ENCODE data around the gene SELENOW. TPM values are rescaled to one million over a fixed set of nuclear protein-coding genes. Genes with fewer than 3 reads are reported as not detected.
A peak's percentile ranks its signal among the peaks of the same experiment; 100 is the strongest.
"Not testable (repeated sequence)": the region's sequence is repeated elsewhere in the genome, so short reads cannot be mapped to it uniquely, and the experiment has no call there.

Gene SELENOW
- polyA plus RNA-seq, 1 donor, result 190 TPM

DNA sequence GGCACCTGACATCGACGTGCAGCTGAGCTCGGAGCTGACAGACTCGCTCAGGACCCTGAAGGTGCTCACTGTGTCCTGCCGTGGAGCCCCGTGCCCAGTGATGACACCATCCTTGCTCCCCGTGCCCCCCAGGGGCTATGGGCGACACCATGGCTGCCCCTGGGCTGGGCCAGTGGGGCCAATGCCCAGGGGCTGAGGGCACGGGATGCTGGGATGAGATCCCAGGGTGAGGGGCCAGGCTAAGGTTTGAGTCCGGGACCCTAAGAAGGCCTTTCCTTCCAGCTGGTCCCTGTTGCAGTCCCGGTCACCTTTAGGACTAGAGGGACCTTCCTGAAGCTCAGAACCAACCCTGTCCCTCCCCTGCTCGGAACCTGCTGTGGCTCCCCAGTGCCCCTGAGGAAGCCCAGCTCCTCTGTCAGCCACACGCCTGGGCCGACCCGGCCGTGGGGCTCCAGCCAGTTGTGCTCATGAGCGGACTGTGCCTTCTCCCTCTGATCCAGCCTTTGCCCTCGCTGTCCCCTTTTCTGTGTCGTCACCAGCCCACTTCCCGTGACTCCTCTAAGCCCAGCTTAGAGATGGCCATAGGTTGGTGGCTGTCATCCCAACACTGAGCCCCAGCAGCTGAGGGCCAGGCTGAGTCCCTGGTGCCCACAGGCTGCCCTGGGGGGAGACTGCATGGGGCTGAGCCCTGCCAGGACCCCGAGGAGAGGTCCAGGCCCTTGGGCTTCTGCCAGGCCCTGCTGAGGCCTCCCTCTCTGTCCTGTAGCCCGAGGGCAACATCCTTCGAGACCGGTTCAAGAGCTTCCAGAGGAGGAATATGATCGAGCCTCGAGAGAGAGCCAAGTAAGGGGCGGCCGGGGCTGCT, 22.5 kb upstream of the SELENOW start:
- Histone ChIP-seq H3K4me1 (ENCODE audit: control insufficient read depth, insufficient read depth, low read length) (peaks cover 16% of the 10 kb centered on the region), H3K27me3 (ENCODE audit: control insufficient read depth, insufficient read depth, low read length) (no peaks in the 10 kb centered on the region), H3K9me3 (ENCODE audit: control insufficient read depth, low read depth, low read length) (no peaks in the 10 kb centered on the region), H3K4me3 (ENCODE audit: low read length) (no peak overlapping the region), H3K27ac (ENCODE audit: low read length) (no peak overlapping the region), H3K36me3 (ENCODE audit: control insufficient read depth, insufficient read depth, low read length) (peaks cover 64% of the 10 kb centered on the region)
- whole genome bisulfite sequencing (ENCODE audit: insufficient coverage, low lambda C conversion rate), result no CpG with 5 or more reads among the region's 28 CpGs
- no peak for DNase-seq

DNA sequence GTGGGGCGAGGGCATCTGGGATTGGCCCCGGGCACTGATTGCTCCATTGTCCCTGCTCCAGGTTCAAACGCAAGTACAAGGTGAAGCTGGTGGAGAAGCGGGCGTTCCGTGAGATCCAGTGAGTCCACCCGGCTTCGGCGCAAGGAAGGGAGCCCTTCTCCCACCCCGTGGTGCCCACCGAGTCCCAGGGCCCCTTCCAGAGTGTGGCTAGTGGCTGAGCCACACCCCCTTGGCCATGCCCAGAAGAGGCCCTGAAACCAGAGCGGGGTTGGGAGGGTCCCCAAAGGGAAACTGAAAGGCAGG, 21.9 kb upstream of the SELENOW start:
- peaks cover 59% of the 10 kb centered on the region for H3K36me3 ChIP-seq (ENCODE audit: control insufficient read depth, insufficient read depth, low read length)
- WGBS (ENCODE audit: insufficient coverage, low lambda C conversion rate), result no CpG with 5 or more reads among the region's 12 CpGs
- H3K27me3 ChIP-seq (ENCODE audit: control insufficient read depth, insufficient read depth, low read length), result no peaks in the 10 kb centered on the region
- H3K9me3 ChIP-seq (ENCODE audit: control insufficient read depth, low read depth, low read length), result no peaks in the 10 kb centered on the region
- H3K4me3 ChIP-seq (ENCODE audit: low read length), result no peak overlapping the region
- no peak for DNase-seq
- H3K27ac ChIP-seq (ENCODE audit: low read length), result peak overlapping the region; percentile 77
- H3K4me1 ChIP-seq (ENCODE audit: control insufficient read depth, insufficient read depth, low read length), result peaks cover 16% of the 10 kb centered on the region

GRCh38 chr19:47756953-47757608, 21.4 kb upstream of the SELENOW start:
- Histone ChIP-seq H3K9me3 (ENCODE audit: control insufficient read depth, low read depth, low read length) (no peaks in the 10 kb centered on the region), H3K27ac (ENCODE audit: low read length) (peak overlapping the region; percentile 77), H3K4me1 (ENCODE audit: control insufficient read depth, insufficient read depth, low read length) (peaks cover 16% of the 10 kb centered on the region), H3K36me3 (ENCODE audit: control insufficient read depth, insufficient read depth, low read length) (peaks cover 56% of the 10 kb centered on the region), H3K27me3 (ENCODE audit: control insufficient read depth, insufficient read depth, low read length) (no peaks in the 10 kb centered on the region), H3K4me3 (ENCODE audit: low read length) (no peak overlapping the region)
- WGBS (ENCODE audit: insufficient coverage, low lambda C conversion rate), result no CpG with 5 or more reads among the region's 22 CpGs
- DNase-seq, result peak; percentile 62 to 75

GRCh38 chr19:47757617-47758442, 20.7 kb upstream of the SELENOW start:
- H3K4me3 ChIP-seq (ENCODE audit: low read length), result no peak overlapping the region
- no peaks in the 10 kb centered on the region for H3K9me3 ChIP-seq (ENCODE audit: control insufficient read depth, low read depth, low read length)
- H3K36me3 ChIP-seq (ENCODE audit: control insufficient read depth, insufficient read depth, low read length), result peaks cover 48% of the 10 kb centered on the region
- no peaks in the 10 kb centered on the region for H3K27me3 ChIP-seq (ENCODE audit: control insufficient read depth, insufficient read depth, low read length)
- peak overlapping the region; percentile 77 for H3K27ac ChIP-seq (ENCODE audit: low read length)
- peaks cover 16% of the 10 kb centered on the region for H3K4me1 ChIP-seq (ENCODE audit: control insufficient read depth, insufficient read depth, low read length)
- 0% methylated on average over 1 of the region's 14 CpGs for WGBS (ENCODE audit: insufficient coverage, low lambda C conversion rate)
- peak in 1 of 2 donors; percentile 72 for DNase-seq

DNA sequence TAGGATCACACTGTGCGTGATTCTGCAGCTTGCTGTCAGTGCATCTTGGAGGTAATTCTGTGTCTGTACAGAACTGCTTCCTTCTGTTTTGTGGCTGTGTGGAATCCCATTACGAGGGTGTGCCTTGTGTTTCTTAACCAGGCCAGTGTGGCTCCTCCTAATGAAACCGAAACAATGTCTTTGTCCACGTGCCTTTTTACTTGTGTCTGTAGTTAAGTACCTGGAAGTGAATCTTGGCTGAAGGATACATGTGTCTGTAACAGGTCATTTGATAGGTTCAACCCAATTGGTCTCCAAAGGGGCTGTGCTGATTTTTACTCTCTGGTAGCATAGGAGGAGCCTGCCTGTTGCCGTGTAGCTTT, 20.1 kb upstream of the SELENOW start:
- DNase-seq, result peak; percentile 55 to 87
- no peaks in the 10 kb centered on the region for H3K9me3 ChIP-seq (ENCODE audit: control insufficient read depth, low read depth, low read length)
- peak overlapping the region; percentile 77 for H3K27ac ChIP-seq (ENCODE audit: low read length)
- peaks cover 16% of the 10 kb centered on the region for H3K4me1 ChIP-seq (ENCODE audit: control insufficient read depth, insufficient read depth, low read length)
- peaks cover 45% of the 10 kb centered on the region for H3K36me3 ChIP-seq (ENCODE audit: control insufficient read depth, insufficient read depth, low read length)
- no peak overlapping the region for H3K4me3 ChIP-seq (ENCODE audit: low read length)
- H3K27me3 ChIP-seq (ENCODE audit: control insufficient read depth, insufficient read depth, low read length), result no peaks in the 10 kb centered on the region
- no CpG with 5 or more reads among the region's 5 CpGs for WGBS (ENCODE audit: insufficient coverage, low lambda C conversion rate)

DNA sequence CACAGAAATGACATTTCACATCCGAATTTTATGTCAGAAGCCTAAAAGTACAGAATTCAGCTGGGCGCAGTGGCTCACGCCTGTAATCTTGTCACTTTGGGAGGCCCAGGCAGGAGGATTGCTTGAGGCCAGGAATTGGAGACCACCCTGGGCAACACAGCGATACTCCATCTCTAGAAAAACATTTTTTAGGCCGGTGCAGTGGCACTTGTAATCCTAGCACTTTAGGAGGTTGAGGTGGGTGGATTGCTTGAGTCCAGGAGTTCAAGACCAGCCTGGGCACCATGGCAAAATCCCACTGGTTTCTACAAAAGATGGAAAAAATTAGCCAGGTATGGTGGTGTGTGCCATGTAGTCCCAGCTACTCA, 17.9 kb upstream of the SELENOW start:
- Histone ChIP-seq H3K27me3 (ENCODE audit: control insufficient read depth, insufficient read depth, low read length) (no peaks in the 10 kb centered on the region), H3K4me1 (ENCODE audit: control insufficient read depth, insufficient read depth, low read length) (peaks cover 16% of the 10 kb centered on the region), H3K36me3 (ENCODE audit: control insufficient read depth, insufficient read depth, low read length) (peaks cover 28% of the 10 kb centered on the region), H3K4me3 (ENCODE audit: low read length) (no peak overlapping the region), H3K9me3 (ENCODE audit: control insufficient read depth, low read depth, low read length) (no peaks in the 10 kb centered on the region), H3K27ac (ENCODE audit: low read length) (no peak overlapping the region)
- DNase-seq, result no peak
- no CpG with 5 or more reads among the region's 5 CpGs for WGBS (ENCODE audit: insufficient coverage, low lambda C conversion rate)

GRCh38 chr19:47761566-47761965, 16.9 kb upstream of the SELENOW start:
- H3K4me1 ChIP-seq (ENCODE audit: control insufficient read depth, insufficient read depth, low read length), result peaks cover 16% of the 10 kb centered on the region
- no peak for DNase-seq
- no peaks in the 10 kb centered on the region for H3K27me3 ChIP-seq (ENCODE audit: control insufficient read depth, insufficient read depth, low read length)
- no CpG with 5 or more reads among the region's 5 CpGs for WGBS (ENCODE audit: insufficient coverage, low lambda C conversion rate)
- H3K27ac ChIP-seq (ENCODE audit: low read length), result no peak overlapping the region
- peaks cover 19% of the 10 kb centered on the region for H3K36me3 ChIP-seq (ENCODE audit: control insufficient read depth, insufficient read depth, low read length)
- no peak overlapping the region for H3K4me3 ChIP-seq (ENCODE audit: low read length)
- no peaks in the 10 kb centered on the region for H3K9me3 ChIP-seq (ENCODE audit: control insufficient read depth, low read depth, low read length)

DNA sequence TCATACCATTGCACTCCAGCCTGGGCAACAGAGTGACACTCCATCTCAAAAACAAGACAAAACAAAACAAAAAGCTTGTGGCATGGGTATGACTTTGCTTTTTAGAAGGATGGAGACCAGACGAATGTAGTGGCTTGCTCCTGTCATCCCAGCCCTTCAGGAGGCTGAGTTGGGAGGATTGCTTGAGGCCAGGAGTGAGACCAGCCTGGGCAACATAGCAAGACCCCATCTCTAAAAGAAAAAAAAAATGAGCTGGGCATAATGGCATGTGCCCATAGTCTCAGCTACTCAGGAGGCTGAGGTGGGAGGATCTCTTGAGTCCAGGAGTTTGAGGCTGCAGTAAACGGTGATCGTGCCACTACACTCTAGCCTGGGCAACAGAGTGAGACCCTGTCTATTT, 16.4 kb upstream of the SELENOW start:
- no peak for DNase-seq
- Histone ChIP-seq H3K4me1 (ENCODE audit: control insufficient read depth, insufficient read depth, low read length) (peaks cover 10% of the 10 kb centered on the region), H3K36me3 (ENCODE audit: control insufficient read depth, insufficient read depth, low read length) (peaks cover 13% of the 10 kb centered on the region), H3K4me3 (ENCODE audit: low read length) (no peak overlapping the region), H3K9me3 (ENCODE audit: control insufficient read depth, low read depth, low read length) (no peaks in the 10 kb centered on the region), H3K27me3 (ENCODE audit: control insufficient read depth, insufficient read depth, low read length) (no peaks in the 10 kb centered on the region), H3K27ac (ENCODE audit: low read length) (no peak overlapping the region)
- no CpG with 5 or more reads among the region's 3 CpGs for WGBS (ENCODE audit: insufficient coverage, low lambda C conversion rate)

DNA sequence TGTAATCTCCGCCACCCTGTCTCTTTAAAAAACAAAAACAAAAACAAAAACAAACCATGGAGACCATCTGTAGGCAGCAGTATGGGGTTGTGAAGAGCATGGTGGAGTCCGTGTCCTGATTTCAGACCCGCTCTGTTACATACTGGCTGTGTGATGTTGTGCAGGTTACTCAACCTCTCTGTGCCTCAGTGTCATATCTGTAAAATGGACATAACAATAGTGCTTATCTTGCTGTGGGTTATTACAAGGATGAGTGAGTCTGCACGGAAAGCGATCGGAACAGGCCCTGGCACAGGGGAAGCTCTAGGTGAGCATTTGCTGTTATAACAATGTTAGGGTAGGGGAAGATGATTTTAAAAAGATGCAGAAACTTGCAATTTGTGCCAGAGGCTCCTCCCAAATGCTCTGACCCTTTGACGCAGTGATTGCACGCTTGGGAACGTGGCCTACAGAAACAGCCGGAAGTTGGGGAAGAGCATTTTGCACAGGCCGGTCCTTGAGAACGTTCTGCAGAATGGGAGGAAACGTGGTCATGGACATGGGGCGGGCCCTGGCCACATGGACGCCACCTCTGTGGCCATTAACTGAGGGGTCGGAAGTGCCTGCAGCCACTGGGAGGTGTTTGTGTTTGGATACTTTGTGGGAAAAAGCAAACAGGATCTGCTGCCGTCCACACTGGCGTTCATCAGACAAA, 15.7 kb upstream of the SELENOW start:
- WGBS (ENCODE audit: insufficient coverage, low lambda C conversion rate), result no CpG with 5 or more reads among the region's 18 CpGs
- no peaks in the 10 kb centered on the region for H3K27me3 ChIP-seq (ENCODE audit: control insufficient read depth, insufficient read depth, low read length)
- peaks cover 6% of the 10 kb centered on the region for H3K4me1 ChIP-seq (ENCODE audit: control insufficient read depth, insufficient read depth, low read length)
- H3K9me3 ChIP-seq (ENCODE audit: control insufficient read depth, low read depth, low read length), result no peaks in the 10 kb centered on the region
- DNase-seq, result no peak
- H3K27ac ChIP-seq (ENCODE audit: low read length), result no peak overlapping the region
- peaks cover 8% of the 10 kb centered on the region for H3K36me3 ChIP-seq (ENCODE audit: control insufficient read depth, insufficient read depth, low read length)
- no peak overlapping the region for H3K4me3 ChIP-seq (ENCODE audit: low read length)

DNA sequence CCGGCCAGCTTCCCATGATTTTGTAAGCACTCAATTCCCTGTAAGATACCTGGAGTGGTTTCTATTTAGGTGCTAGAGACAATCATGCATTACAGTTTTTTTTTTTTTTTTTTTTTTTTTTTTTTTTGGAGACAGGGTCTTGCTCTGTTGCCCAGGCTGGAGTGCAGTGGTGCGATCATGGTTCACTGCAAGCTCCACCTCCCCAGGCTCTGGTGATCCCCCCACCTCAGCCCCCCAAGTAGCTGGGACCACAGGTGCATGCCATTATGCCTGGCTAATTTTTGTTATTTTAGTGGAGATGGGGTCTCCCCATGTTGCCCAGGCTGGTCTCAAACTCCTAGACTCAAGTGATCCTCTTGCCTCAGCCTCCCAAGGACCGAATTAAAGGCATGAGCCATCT, 13.8 kb upstream of the SELENOW start:
- H3K9me3 ChIP-seq (ENCODE audit: control insufficient read depth, low read depth, low read length); H3K4me1 ChIP-seq (ENCODE audit: control insufficient read depth, insufficient read depth, low read length); DNase-seq; H3K4me3 ChIP-seq (ENCODE audit: low read length); H3K27me3 ChIP-seq (ENCODE audit: control insufficient read depth, insufficient read depth, low read length); H3K27ac ChIP-seq (ENCODE audit: low read length); H3K36me3 ChIP-seq (ENCODE audit: control insufficient read depth, insufficient read depth, low read length): not testable (repeated sequence)
- WGBS (ENCODE audit: insufficient coverage, low lambda C conversion rate), result no CpG with 5 or more reads among the region's 3 CpGs

Measured in large intestine (tissue), 3 donors.